ENCODE data around the gene ZNF19. TPM values are rescaled to one million over a fixed set of nuclear protein-coding genes. Genes with fewer than 3 reads are reported as not detected.

Gene ZNF19
- total RNA-seq, 2 donors from 2014 or later, result 3.5 to 3.7 TPM

GRCh38 chr16:71424626-71425025 is 64.5 kb downstream of the ZNF19 start:
- ATAC-seq (no peak), DNase-seq (no peak)
- intact Hi-C loops (cut with DNase I), result no loop called here

DNA sequence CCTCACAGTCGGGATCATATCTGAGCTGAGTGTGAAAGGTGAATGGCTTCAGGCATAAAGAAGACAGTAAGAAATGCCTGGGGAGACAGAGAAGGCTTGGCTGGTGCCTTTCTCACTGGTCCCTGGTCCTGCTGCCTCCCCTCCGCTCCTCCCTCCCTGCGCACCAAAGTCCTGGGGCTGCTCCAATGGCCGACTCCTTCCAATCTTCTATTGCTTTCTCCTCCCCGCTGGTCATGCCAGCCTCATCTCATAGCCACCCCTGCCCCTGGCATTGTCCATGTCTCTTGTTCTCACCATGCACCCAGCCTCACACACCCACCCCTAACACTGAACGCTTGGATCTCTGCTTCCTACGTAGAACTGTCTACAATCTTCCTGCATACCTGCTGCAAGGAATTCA is 65.3 kb downstream of the ZNF19 start:
- intact Hi-C loops (cut with DNase I), result no loop called here
- ATAC-seq (no peak), DNase-seq (no peak)

Other genes starting within 250 kb of the ZNF19 start
- 10 to 100 TPM; 10.4 to 11.3 TPM for gene CMTR2, start 199.9 kb downstream of the ZNF19 start, total RNA-seq
- 10 to 100 TPM; 25.9 to 30.8 TPM for gene CALB2, start 130.6 kb downstream of the ZNF19 start, total RNA-seq
- not detected for gene TLE7, start 47.3 kb downstream of the ZNF19 start, total RNA-seq
- 1 to 10 TPM; 5.8 to 6.5 TPM for gene ZNF23, start 27.1 kb downstream of the ZNF19 start, total RNA-seq
- under 1 TPM in 1 of 2 donors, not detected in 1; 0.16 TPM for gene CHST4, start 37.1 kb upstream of the ZNF19 start, total RNA-seq
- gene TAT, start 87.8 kb upstream of the ZNF19 start, total RNA-seq, result not detected
- gene MARVELD3, start 136.9 kb upstream of the ZNF19 start, total RNA-seq, result not detected
- gene PHLPP2, start 235.4 kb upstream of the ZNF19 start, total RNA-seq, result 1 to 10 TPM; 4.6 to 6.9 TPM

Data from left cardiac atrium (tissue), 4 donors.